GM21576 (cell line): Measurements from ENCODE around the gene CHD3.
"Not testable (repeated sequence)": the region's sequence is repeated elsewhere in the genome, so short reads cannot be mapped to it uniquely, and the experiment has no call there.

ENCODE experiments used
- ATAC-seq: cut with Tn5 transposase; IDR thresholded peaks from one replicate; pipeline ENCODE4 v1.9.1; 2021; ENCODE audit warnings: mild to moderate bottlenecking, moderate library complexity; ENCODE audit not compliant: unreplicated experiment

CHD3 gene

GRCh38 chr17:7930841-7931631 is 42.4 kb downstream of the CHD3 start:
- ATAC-seq = no peak

GRCh38 chr17:7931709-7932482 is 43.3 kb downstream of the CHD3 start, which contains the start of the genes CNTROB and TRAPPC1:
CNTROB (plus strand) TSS chr17:7932206; CDS start chr17:7933080, 874 bp downstream.
TRAPPC1 (minus strand) TSS chr17:7931946; CDS start chr17:7931829, 117 bp downstream.
- peak; percentile 90 for ATAC-seq

GRCh38 chr17:7932483-7932891 is 43.9 kb downstream of the CHD3 start:
- no peak for ATAC-seq

- ATAC-seq = no peak
Measured at GRCh38 chr17:7932949-7933348, 44.4 kb downstream of the CHD3 start.

- no peak for ATAC-seq
Measured at GRCh38 chr17:7935859-7936258, 47.3 kb downstream of the CHD3 start.

GRCh38 chr17:7940034-7940433 is 51.4 kb downstream of the CHD3 start:
- ATAC-seq = no peak

GRCh38 chr17:7940743-7941142 is 52.2 kb downstream of the CHD3 start:
- ATAC-seq = no peak

- ATAC-seq = no peak
Measured at GRCh38 chr17:7943291-7943690, 54.7 kb downstream of the CHD3 start.

GRCh38 chr17:7944326-7944725 is 55.7 kb downstream of the CHD3 start:
- no peak for ATAC-seq

GRCh38 chr17:7945651-7946050 is 57.1 kb downstream of the CHD3 start:
- no peak for ATAC-seq

- ATAC-seq = no peak
Measured at GRCh38 chr17:7946441-7946840, 57.9 kb downstream of the CHD3 start.

GRCh38 chr17:7947651-7948050 is 59.1 kb downstream of the CHD3 start:
- ATAC-seq = no peak

GRCh38 chr17:7950578-7950977 is 62.0 kb downstream of the CHD3 start:
- no peak for ATAC-seq

GRCh38 chr17:7951143-7951792 is 62.7 kb downstream of the CHD3 start:
- ATAC-seq = no peak

GRCh38 chr17:7953266-7953665 is 64.7 kb downstream of the CHD3 start:
- not testable (repeated sequence) for ATAC-seq

GRCh38 chr17:7955414-7956227 is 67.0 kb downstream of the CHD3 start:
- no peak for ATAC-seq

- ATAC-seq = no peak
Measured at GRCh38 chr17:7956228-7956965, 67.8 kb downstream of the CHD3 start.

- no peak for ATAC-seq
Measured at GRCh38 chr17:7959503-7960253, 71.1 kb downstream of the CHD3 start.

GRCh38 chr17:7961421-7961820 is 72.8 kb downstream of the CHD3 start:
- ATAC-seq = no peak
